Activated CD4-positive, CD25-positive, alpha-beta regulatory T cell treated with anti-CD3 and anti-CD28 coated beads, Interleukin-2, amount 50 U/mL, for 24 hours (primary cell): Measurements from ENCODE around the gene TACC2.

Experiments
- ATAC-seq, 2 donors: fragments of 150-1000 bp; cut with Tn5 transposase; one replicate each; pipeline ENCODE4 v1.10.0; 2021; ENCODE audit warnings: mild to moderate bottlenecking in 1 of 2, moderate library complexity in 1 of 2

Gene TACC2

DNA sequence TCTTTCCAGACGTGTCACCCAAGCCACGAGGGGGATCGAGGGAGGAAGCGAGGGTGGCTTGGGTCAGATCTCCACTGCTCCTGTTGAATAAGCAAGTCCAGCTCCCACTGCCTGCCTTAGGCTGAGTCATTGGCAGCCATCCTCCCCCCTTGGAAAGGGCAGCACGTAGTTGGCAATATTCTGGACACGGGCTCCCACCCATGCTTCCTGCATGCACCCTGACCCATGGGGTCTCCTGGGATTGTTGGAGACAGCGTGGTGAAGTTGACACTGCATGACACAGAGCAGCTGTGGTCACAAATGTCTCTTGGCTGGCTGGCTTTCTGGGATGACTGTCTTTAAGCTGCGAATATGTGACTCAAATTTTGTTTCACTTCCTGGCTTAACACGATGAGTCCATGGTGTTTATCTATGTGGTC is 293.3 kb downstream of the TACC2 start:
- ATAC-seq = no peak

DNA sequence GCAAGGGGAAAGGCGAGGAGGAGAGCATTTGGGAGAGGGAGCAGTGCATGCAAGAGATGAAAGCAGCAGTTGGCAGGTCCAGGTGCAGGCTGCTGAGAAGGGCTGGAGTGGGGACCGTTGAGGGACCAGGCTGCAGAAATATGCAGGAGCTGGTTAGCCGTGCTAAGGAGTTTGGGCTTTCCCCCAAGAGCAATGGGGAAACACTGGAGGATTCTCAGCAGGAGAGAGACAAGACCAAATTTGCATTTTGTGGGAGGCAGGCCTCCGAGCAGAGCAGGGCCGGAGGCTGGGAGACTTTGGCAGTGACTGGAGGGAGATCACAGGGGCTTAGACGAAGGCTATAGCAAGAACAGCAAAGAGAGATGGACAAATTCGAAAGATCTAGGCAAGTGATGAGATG is 293.9 kb downstream of the TACC2 start:
- no peak for ATAC-seq

- ATAC-seq = no peak
These were observed 296.8 kb downstream of the TACC2 start for GRCh38 chr10:122285506-122286444.

DNA sequence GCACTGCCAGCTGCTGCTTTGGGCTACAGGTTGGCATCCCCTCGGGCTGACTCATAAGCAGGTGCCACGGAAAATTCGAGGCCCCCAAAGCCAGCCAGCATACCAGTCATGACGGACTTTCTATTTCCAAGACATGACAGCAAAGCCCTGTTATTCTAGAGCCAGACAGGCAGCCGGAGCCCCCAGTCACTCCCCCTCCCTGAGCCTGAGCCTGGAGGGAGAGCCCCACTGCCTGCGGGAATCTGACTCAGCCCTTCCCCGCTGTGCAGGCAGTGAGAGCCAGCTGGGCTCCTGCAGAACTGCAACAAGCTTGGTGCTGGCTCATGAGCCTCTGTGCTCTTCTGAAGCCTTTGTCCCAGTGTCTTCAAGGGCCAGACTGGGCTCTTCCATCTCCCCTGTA is 297.9 kb downstream of the TACC2 start:
- no peak for ATAC-seq

GRCh38 chr10:122287570-122287969 is 298.6 kb downstream of the TACC2 start:
- ATAC-seq = no peak

DNA sequence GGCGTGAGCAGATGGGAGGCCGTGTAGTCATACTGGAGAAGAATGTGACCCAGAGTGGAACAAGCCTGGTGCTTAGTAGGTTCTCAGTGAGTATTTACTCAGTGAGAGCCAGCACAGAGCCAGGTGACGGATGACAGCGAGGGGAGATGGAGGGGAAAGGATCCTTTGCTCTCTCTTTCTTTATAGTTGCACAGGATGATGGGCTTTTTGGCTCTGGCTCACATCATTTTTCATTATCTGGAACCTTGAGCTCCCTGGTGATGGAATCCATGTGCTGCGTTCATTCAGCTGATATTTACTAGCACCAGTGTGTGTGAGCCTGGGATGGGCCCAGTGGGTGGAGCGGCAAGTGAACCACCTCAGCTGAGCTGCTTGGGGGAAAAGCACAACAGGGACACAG is 299.3 kb downstream of the TACC2 start:
- ATAC-seq = no peak

- no peak for ATAC-seq
These were observed 300.0 kb downstream of the TACC2 start for GRCh38 chr10:122288917-122289316.

GRCh38 chr10:122290334-122290733 is 301.4 kb downstream of the TACC2 start:
- ATAC-seq = no peak

DNA sequence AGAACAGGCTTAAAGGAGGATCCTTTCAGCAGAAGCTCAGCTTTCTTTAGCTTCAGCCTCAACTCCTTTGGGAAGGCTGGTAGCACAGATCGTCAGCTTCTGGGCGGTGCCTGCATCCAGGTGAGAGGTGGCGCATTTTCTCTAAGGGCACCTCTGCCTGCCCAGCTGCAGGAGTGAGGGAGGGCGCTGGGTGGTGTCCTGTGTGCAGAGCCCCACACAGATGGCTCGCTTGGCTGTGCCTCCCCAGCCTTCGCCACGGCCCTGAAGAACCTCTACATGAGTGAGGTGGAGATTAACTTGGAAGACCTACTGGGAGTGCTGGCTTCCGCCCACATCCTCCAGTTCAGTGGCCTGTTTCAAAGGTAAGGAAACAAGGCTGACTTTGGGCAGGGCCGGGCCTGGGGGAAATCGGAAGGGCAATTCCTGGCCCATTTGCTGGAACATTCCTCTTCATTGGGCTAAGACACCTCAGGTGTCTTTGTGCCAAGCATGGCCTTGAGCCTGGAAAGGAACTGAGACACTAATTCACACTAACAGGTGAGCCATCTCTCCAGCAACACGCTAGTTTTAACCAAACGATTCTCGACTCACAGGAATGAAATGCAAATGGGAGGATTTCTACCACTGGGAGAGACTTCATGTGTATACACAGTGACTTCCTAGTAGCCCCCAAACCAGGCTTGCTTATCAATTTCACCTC is 302.0 kb downstream of the TACC2 start:
- no peak for ATAC-seq

- ATAC-seq = no peak
These were observed 302.8 kb downstream of the TACC2 start for GRCh38 chr10:122291739-122292138.

GRCh38 chr10:122292376-122292775 is 303.4 kb downstream of the TACC2 start:
- no peak for ATAC-seq

DNA sequence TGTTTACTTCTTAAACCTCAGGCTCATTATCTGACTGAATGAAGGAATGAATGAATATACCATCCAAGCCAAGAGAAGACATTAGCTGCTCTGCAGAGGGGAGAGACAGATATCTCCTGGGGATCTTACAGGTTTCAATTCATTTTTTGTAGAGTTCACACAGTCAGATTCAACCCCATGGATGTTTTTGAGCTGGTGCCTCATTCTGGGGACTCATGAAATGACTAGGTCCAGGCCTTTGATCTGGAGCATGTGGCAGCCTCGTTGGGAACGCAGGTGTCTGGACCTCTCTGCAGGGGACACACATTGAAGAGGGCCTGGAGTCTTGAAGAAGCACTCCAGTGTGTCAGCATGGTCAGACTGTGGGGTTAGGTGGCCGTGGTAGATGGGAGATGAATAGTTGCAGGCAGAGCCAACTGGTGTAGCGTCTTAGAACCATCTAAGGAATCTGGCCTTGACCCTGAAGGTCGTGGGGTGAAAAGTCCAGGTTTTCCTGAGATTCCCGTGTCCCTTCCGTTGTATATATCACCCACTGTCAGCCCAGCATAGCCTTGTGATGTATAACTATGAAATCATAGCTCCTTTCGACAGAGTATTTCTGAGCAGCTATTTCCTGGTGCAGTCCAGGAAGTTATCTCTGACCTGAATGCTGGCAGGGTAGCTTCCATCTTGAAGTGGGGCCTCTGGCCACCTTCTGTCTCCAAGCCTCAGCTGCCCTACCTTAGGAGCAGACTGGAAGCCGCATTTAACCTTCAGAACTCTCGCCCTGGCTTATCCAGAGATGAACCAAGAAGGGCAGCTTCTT is 304.4 kb downstream of the TACC2 start:
- ATAC-seq = peak; percentile 17 to 21

DNA sequence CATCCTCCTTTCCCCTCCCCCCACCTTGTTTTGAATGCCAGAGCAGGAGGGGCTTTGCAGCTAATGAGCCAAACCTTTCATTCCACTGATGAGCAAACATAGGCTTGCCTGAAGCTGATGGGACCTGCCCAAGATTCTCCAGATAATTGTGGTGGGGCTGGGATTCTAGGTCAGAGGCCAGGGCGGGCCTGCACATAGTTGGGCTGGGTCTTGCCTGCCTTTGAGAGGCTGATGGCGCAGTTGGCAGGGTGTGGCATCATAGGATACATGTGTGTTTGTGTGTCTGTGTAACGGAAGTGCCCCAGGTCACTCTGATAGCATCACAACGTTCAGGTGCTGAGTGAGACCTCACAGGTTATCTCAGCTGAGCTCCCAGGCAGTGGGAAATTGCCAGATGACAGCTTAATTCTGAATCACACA is 305.0 kb downstream of the TACC2 start:
- ATAC-seq = no peak

DNA sequence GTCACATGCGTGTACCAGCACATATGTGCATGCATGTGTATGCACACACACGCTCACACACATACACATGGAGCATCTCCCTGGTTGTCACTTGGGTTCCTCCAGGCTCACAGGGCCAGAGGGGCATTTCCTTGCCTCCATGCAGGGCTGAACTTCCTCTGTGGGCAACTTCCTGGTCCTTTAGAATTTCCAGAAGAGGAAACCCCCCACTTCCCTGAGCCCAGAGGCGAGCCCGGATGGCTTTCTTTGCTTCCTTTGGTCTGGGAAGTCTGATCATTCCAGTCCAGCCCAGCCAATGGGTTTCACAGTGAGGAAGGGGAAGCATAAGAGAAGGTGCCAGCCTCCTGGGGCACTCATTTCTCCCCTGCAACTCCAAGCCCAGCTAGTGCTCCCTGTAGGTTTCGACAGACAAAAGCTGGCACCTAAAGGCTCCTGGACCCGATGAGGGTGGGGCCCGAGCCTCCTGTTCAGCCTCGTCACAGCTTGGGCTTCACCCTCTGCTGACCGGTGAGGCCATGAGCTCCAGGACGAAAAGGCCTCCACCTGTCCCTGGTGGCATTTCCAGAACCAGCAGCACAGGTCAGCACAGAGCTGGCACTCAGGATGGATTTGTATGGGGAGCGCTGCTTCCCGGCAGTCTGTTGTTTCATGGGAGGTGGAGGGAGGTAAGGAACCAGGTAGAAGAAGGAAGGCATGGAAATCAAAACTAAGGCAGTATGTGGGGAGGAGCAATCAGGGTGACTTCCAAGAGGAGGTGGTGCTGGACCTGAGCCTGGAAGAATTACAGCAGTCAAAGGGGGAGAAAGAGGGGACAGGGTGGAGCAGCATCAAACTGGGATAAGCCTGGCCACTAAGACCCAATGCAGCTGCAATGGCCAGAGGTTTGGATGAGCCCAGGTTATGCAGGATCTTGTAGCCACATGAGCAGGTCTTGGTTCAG is 305.8 kb downstream of the TACC2 start:
- no peak for ATAC-seq

DNA sequence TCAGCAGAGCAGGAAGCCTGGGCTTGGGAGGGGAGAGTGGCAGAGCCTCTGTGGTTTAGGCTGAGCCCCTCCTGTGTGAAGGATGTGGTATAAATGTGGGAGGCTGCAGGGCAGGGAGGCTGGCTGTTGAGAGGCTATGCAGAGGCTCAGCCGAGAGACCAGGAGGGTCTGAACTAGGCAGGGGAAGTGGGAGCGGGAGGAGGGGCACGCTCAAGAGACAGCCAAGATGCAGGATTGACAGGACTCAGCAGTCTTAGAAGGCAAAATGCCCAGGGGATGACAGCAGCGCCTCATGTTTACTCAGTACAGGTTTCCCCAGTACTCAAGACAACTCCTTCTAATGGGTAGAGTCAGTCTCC is 306.5 kb downstream of the TACC2 start:
- no peak for ATAC-seq

DNA sequence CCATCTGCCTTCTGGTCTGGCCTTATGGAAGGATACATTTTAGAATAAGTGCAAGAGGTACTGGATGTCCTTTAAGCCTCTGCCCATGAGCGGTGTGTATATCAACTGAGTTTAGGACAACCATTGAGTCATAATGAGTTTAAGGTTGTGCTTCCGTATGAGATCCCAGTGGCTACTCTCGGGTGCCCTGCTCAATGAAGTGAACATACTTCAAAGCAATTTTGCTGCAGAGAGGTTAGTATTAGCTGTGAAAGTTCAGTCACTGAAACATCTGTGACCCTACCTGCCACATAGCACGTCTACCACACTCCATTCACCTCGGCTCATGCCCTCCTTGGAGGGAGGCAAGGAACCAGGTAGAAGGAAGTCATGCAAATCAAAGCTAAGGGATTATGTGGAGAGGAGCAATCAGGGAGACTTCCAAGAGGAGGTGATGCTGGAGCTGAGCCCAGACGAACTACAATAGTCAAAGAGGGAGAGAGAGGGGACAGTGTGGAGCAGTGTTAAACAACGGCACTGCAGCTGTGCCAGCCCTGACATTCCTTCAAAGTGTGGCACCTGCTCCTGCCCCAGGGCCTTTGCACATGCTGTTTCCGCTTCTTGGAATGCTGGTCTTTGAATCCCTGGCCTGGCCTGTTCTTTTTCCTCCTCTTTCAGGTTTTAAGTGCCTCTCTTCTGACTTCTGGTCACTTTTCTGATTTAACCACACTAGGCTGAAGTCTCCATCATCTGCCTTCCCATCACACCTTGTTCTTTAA is 307.6 kb downstream of the TACC2 start:
- ATAC-seq = no peak

- ATAC-seq = no peak
These were observed 308.6 kb downstream of the TACC2 start for GRCh38 chr10:122297583-122297982.

- ATAC-seq = no peak
These were observed 309.2 kb downstream of the TACC2 start for GRCh38 chr10:122298206-122298597.

GRCh38 chr10:122298598-122299301 is 309.8 kb downstream of the TACC2 start:
- ATAC-seq = peak in 1 of 2 donors; percentile 67

DNA sequence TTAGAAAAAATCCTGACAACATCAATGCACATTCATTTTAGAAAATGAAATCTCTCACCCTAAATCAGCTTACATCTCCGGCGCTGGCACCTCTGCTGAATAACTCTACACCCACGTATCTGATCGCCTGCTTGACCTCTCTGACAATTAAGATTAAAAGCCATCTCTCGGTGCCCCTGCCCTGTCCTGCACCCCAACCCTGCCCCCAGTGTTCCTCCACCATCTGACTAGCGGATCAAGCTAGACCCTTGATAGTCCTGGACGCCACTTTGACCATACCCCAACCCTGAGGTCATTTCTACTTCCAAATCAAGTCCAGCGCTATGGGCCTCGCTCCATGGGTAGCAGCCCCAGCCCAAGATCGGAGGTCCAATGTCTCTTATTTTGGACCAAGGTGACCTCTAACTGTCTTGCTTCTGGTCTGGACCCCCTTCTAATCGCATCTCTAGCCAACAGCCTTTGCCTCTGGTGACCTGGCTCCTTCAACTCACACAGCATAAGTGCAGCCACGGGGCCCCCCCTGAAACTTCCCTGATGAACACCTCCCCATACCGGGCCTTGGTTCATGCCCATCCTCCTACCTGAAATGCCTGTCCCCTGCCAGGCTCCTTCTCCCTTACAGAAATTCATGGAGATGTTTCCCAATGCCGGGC is 310.6 kb downstream of the TACC2 start:
- no peak for ATAC-seq
